PC-9 (cell line): ENCODE data around the gene COPZ2. TPM values are rescaled to one million over a fixed set of nuclear protein-coding genes. Genes with fewer than 3 reads are reported as not detected.

Experiments used
- BruUV-seq: library from RNA; stranded (reverse); fragments of 400-500 nt; replicated peaks from 2 replicates; lab custom pipeline; 2021; lab: Mats Ljungman, UMichigan
- CTCF ChIA-PET: fragments of 300-600 bp; sonication (Branson Sonifier 250); formaldehyde crosslinking; loops from one replicate; lab custom pipeline; 2022; ENCODE audit warnings: antibody characterized with exemption; lab: Charles Lee
- POLR2A ChIA-PET: fragments of 300-600 bp; sonication (Branson Sonifier 250); formaldehyde crosslinking; loops from one replicate; lab custom pipeline; 2022; ENCODE audit warnings: antibody characterized with exemption; ENCODE audit not compliant: unreplicated experiment; lab: Charles Lee
- DNase-seq, 2 experiments: peaks; one replicate each; pipeline versions ENCODE4 v3.0.0 to v3.0.0-alpha.2; 2015 to 2022; ENCODE audit warnings: mixed read lengths in 1 of 2
- H2AFZ ChIP-seq: fragments of 200-600 bp; sonication (generic); 2 replicates; pipeline ENCODE4 v1.8.1; 2017; ENCODE audit warnings: antibody characterized with exemption
- H3F3A ChIP-seq: fragments of 200-600 bp; sonication (generic); 2 replicates; pipeline ENCODE4 v1.8.1; 2017; ENCODE audit warnings: antibody characterized with exemption, mild to moderate bottlenecking, low read depth; ENCODE audit not compliant: insufficient read depth
- H3K27ac ChIP-seq: fragments of 200-600 bp; sonication (generic); 2 replicates; pipeline ENCODE4 v1.6.1; 2016; ENCODE audit warnings: mixed run types
- H3K27me3 ChIP-seq: fragments of 200-600 bp; sonication (generic); 2 replicates; pipeline ENCODE4 v1.6.1; 2016; ENCODE audit warnings: low read depth, mixed run types; ENCODE audit not compliant: insufficient read depth
- H3K36me3 ChIP-seq: fragments of 200-600 bp; sonication (generic); 2 replicates; pipeline ENCODE4 v1.6.1; 2016; ENCODE audit warnings: low read depth, mixed run types
- H3K4me1 ChIP-seq: fragments of 200-600 bp; sonication (generic); replicated peaks from 2 replicates; pipeline ENCODE4 v1.6.1; 2016; ENCODE audit warnings: mixed run types; ENCODE audit not compliant: insufficient read depth
- H3K4me2 ChIP-seq: fragments of 200-600 bp; sonication (generic); 2 replicates; pipeline ENCODE4 v1.6.1; 2017; ENCODE audit warnings: mixed run types
- H3K4me3 ChIP-seq: fragments of 200-600 bp; sonication (generic); 2 replicates; pipeline ENCODE4 v1.6.1; 2016; ENCODE audit warnings: mixed run types
- H3K79me2 ChIP-seq: fragments of 200-600 bp; sonication (generic); 2 replicates; pipeline ENCODE4 v1.6.1; 2017; ENCODE audit warnings: low read depth, mixed run types
- H3K9me2 ChIP-seq: fragments of 200-600 bp; sonication (generic); 2 replicates; pipeline ENCODE4 v1.8.1; 2017; ENCODE audit warnings: mild to moderate bottlenecking; ENCODE audit not compliant: insufficient read depth
- H3K9me3 ChIP-seq: fragments of 200-600 bp; sonication (generic); 2 replicates; pipeline ENCODE4 v1.8.1; 2016; ENCODE audit warnings: low read depth; ENCODE audit not compliant: insufficient read depth
- H4K20me1 ChIP-seq: fragments of 200-600 bp; sonication (generic); 2 replicates; pipeline ENCODE4 v1.8.1; 2017; ENCODE audit not compliant: insufficient read depth
- EZH2 ChIP-seq: fragments of 200-600 bp; sonication (generic); IDR thresholded peaks from 2 replicates; pipeline ENCODE4 v1.8.0; 2017; ENCODE audit warnings: antibody characterized with exemption, low read depth
- intact Hi-C: fragments of 100-400 bp; cut with micrococcal nuclease; formaldehyde crosslinking; loops from one replicate; pipeline ENCODE4 v1.10.0; 2022; ENCODE audit not compliant: unreplicated experiment
- total RNA-seq: library from RNA; stranded (reverse); gene quantifications from 2 replicates; pipeline ENCODE4 v1.2.3, GENCODE V29; 2021
- TF ChIP-seq, protein P1 (sequence below): fragments of 200-600 bp; sonication (generic); conservative IDR thresholded peaks from 2 replicates; pipeline ENCODE4 v1.6.1; 2017; ENCODE audit warnings: mixed run types, antibody characterized with exemption, mild to moderate bottlenecking, moderate library complexity

COPZ2 gene
- total RNA-seq, 1 experiment from 2014 or later = 2.6 TPM

GRCh38 chr17:48051706-48052486, 14.3 kb upstream of the COPZ2 start:
- H3K27me3 ChIP-seq = no peaks in the 10 kb centered on the region
- CTCF ChIA-PET = no interaction called here
- H3K4me1 ChIP-seq = peaks cover 61% of the 10 kb centered on the region
- DNase-seq = peak; percentile 28 to 31
- no peak overlapping the region for H3K4me3 ChIP-seq
- H3K9me2 ChIP-seq = no peaks in the 10 kb centered on the region; the same call in 1 of the 2 replicates
- no peaks in the 10 kb centered on the region for H4K20me1 ChIP-seq
- no peaks in the 10 kb centered on the region for H3K9me3 ChIP-seq
- POLR2A ChIA-PET = no interaction called here
- peaks cover 25% of the 10 kb centered on the region; the same call in 1 of the 2 replicates for H3K36me3 ChIP-seq
- H2AFZ ChIP-seq = no peak overlapping the region
- H3K79me2 ChIP-seq = peaks cover 70% of the 10 kb centered on the region
- intact Hi-C loops = no loop called here
- peaks cover 17% of the 10 kb centered on the region for H3F3A ChIP-seq
- peak overlapping the region; percentile 87 for H3K4me2 ChIP-seq
- H3K27ac ChIP-seq = no peak overlapping the region
- TF ChIP-seq, protein P1, sequence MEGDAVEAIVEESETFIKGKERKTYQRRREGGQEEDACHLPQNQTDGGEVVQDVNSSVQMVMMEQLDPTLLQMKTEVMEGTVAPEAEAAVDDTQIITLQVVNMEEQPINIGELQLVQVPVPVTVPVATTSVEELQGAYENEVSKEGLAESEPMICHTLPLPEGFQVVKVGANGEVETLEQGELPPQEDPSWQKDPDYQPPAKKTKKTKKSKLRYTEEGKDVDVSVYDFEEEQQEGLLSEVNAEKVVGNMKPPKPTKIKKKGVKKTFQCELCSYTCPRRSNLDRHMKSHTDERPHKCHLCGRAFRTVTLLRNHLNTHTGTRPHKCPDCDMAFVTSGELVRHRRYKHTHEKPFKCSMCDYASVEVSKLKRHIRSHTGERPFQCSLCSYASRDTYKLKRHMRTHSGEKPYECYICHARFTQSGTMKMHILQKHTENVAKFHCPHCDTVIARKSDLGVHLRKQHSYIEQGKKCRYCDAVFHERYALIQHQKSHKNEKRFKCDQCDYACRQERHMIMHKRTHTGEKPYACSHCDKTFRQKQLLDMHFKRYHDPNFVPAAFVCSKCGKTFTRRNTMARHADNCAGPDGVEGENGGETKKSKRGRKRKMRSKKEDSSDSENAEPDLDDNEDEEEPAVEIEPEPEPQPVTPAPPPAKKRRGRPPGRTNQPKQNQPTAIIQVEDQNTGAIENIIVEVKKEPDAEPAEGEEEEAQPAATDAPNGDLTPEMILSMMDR = no peak
- TF ChIP-seq EZH2 = no peak
- no TSS peak for BruUV-seq

GRCh38 chr17:48051283-48051682, 13.7 kb upstream of the COPZ2 start:
- peaks cover 67% of the 10 kb centered on the region for H3K4me1 ChIP-seq

More at GRCh38 chr17:48051283-48051682, 13.7 kb upstream of the COPZ2 start:
- intact Hi-C loops = no loop called here
- Histone ChIP-seq H3K9me2 (no peaks in the 10 kb centered on the region; the same call in 1 of the 2 replicates), H3K27ac (0 out of 2 replicates have a peak overlapping the region, but pooled peaks have one; percentile 7), H2AFZ (no peak overlapping the region), H3F3A (peaks cover 11% of the 10 kb centered on the region), H3K36me3 (peaks cover 19% of the 10 kb centered on the region; the same call in 1 of the 2 replicates), H3K4me3 (no peak overlapping the region), H3K79me2 (peaks cover 76% of the 10 kb centered on the region), H3K9me3 (no peaks in the 10 kb centered on the region), H4K20me1 (no peaks in the 10 kb centered on the region), H3K4me2 (peak overlapping the region; percentile 87), H3K27me3 (no peaks in the 10 kb centered on the region)
- ChIA-PET POLR2A (no interaction called here), CTCF (no interaction called here)
- BruUV-seq = no TSS peak
- no peak for TF ChIP-seq EZH2
- TF ChIP-seq, protein P1 = no peak
- no peak for DNase-seq
